ENCODE data around the gene CERS6.
A peak's percentile ranks its signal among the peaks of the same experiment; 100 is the strongest.

CERS6 gene

DNA sequence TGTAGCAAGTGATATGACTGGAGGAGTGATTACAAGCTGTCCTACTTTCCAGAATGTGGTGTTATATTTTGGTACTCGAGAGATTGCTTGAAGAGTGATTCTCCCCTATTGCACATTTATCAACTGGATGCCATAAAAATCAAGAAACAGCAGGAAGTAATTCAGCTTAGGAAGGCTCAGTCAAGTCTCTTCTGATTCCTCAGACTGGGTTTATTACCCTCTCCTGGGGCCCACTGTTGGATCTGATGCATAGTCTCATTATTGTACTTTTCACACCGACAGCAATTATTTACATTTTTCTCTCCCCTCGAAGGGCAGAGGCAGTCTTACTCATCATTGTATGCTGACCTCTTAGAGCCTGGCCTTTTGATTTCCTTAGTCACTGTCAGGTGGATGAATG lies 355.6 kb downstream of the CERS6 start:
- H3K4me3 ChIP-seq (ENCODE audit: low read depth, low read length): no peak overlapping the region
- POLR2A ChIA-PET: no interaction called here
- no peak for TF ChIP-seq CTCF (IDR thresholded peaks at IDR 0.05; ENCODE audit: insufficient read depth, low read length, missing control alignments)
- CTCF ChIA-PET: no interaction called here
- no peak for DNase-seq (ENCODE audit: low read depth, low spot score)

DNA sequence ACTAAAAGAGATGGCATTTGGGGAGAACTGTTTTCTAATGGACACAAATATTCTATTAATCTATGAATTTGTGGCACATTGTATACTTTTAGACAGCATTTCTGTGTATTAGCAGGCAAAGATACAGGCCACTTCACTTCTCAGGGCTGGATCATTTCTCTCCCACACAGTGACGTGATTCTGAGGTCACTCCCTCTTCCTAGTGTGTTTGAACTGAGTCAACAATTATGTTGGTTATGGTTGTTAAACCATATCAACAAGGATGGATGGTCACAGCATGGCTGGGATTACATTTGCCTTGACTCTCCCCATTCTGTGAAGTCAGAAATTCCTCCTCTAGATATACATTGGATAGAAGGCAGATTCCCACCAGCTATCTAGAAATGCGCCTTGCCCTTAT lies 358.0 kb downstream of the CERS6 start:
- H3K4me3 ChIP-seq (ENCODE audit: low read depth, low read length): no peak overlapping the region
- no peak for DNase-seq (ENCODE audit: low read depth, low spot score)
- POLR2A ChIA-PET: no interaction called here
- no peak for TF ChIP-seq CTCF (IDR thresholded peaks at IDR 0.05; ENCODE audit: insufficient read depth, low read length, missing control alignments)
- CTCF ChIA-PET: interaction anchor here (1.0 kb wide), 1 partner anchor 105 kb away, joined by 3 read pairs; no protein-coding TSS in a partner anchor

DNA sequence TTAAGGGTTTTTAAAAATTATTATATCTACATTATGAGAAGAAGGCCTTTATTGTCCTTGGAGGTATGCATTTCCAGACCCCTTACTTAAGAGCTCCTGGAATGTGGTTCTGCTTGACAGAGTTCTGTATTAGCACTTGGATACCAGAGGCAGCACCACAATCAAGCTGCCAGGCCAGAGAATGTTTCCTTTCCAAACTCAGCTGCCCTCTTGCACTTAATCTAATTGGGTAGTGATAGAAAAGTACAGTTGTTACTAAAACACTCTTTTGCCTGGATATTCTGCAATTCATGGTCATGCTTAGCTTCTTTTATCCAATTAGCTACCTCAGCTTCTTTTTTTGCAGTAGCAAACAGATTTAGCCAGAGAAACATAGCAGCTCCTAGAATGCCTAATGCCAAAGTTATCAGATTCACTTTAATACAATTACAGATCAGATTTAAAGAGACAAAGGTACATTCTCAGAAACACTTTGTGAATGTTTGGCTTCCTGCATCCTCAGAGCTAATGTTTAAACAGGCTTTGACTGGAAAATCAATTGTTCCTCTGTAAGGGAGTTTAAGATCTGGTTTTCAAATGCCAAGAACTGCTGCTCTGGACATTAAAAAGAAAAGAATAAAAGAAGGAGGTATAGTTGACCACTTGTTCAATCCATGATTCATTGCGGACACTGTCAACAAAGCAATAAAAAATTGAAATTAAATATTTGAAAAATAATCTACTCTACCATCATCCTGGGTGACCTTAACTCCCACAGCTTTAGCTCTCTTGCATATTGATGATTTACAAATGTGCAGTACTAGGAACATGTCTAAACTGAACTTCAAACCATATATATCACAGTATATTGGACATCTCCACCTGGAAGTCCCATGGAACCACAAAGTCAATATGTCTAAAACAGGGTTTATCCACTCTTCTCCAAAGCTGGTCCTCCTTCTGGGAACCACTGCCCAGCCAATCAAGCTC lies 359.2 kb downstream of the CERS6 start:
- no peak overlapping the region for H3K4me3 ChIP-seq (ENCODE audit: low read depth, low read length)
- no peak for DNase-seq (ENCODE audit: low read depth, low spot score)
- CTCF ChIA-PET: interaction anchor here (1.5 kb wide), 1 partner anchor 468 kb away, joined by 4 read pairs; no protein-coding TSS in a partner anchor
- no peak for TF ChIP-seq CTCF (IDR thresholded peaks at IDR 0.05; ENCODE audit: insufficient read depth, low read length, missing control alignments)
- POLR2A ChIA-PET: no interaction called here

- peak; percentile 71 for DNase-seq (ENCODE audit: low read depth, low spot score)
- H3K4me3 ChIP-seq (ENCODE audit: low read depth, low read length): no peak overlapping the region
- POLR2A ChIA-PET: no interaction called here
- no peak for TF ChIP-seq CTCF (IDR thresholded peaks at IDR 0.05; ENCODE audit: insufficient read depth, low read length, missing control alignments)
- CTCF ChIA-PET: interaction anchor here (1.0 to 1.5 kb wide), 3 partner anchors 10 to 470 kb away, joined by 3 to 4 read pairs (median 3); no protein-coding TSS in a partner anchor
These were observed 360.3 kb downstream of the CERS6 start for GRCh38 chr2:168816369-168816768.

- ChIA-PET POLR2A (no interaction called here), CTCF (no interaction called here)
These were observed 363.1 kb downstream of the CERS6 start for GRCh38 chr2:168819050-168819715.

More at GRCh38 chr2:168819050-168819715, 363.1 kb downstream of the CERS6 start:
- no peak for DNase-seq (ENCODE audit: low read depth, low spot score)
- H3K4me3 ChIP-seq (ENCODE audit: low read depth, low read length): peak overlapping the region; percentile 6; the same call in 1 of the 2 replicates
- TF ChIP-seq CTCF (IDR thresholded peaks at IDR 0.05; ENCODE audit: insufficient read depth, low read length, missing control alignments): no peak
